HG03097 (cell line): Measurements from ENCODE around the gene PES1.
"Not testable (repeated sequence)": the region's sequence is repeated elsewhere in the genome, so short reads cannot be mapped to it uniquely, and the experiment has no call there.

ENCODE experiments used
- ATAC-seq: cut with Tn5 transposase; IDR thresholded peaks from one replicate; pipeline ENCODE4 v1.9.1; 2021; ENCODE audit not compliant: unreplicated experiment, low FRiP score

PES1 gene

DNA sequence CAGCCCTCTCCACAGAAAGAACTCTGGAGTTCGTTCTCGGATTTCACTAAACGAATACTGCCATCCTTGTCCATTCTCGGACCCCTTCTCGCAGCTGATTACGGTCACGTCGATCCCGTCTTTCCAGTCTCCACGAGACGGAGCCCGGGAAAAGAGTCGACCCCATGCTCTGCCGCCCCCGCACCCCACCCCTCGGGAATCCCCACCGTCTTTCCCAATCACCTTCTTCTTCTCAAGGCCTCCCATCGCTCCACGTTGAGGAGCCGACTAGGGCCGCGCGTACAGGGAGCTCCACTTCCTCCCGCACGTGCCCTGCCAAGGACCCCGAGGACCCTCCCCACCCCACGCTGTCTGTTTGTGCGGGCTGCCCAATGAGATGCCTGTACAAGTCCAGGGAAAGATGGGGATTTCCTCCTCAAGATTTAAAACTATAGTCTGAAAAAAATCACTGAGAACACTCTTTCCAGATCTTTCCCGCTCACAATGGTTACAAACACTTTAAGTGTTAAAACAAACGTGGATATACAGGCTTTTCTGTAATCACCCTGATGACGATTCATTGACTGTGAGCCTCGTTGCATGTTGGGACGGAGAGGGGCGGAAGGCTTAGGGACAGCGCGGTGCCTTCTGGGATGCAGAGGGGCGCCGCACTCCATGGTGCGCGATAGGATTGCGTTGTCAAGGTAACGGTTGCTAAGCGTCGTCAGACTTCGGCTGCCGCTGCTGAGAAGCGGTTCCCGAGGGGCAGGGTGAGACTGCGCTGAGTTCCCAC is at the start of gene PES1:
TSS of gene PES1 (minus strand) at position 323 of the 772 bp plus-strand sequence. CDS start at position 246, 77 bp downstream.
- ATAC-seq, result peak; percentile 91

GRCh38 chr22:30640839-30641430 is 49.2 kb upstream of the PES1 start:
- no peak for ATAC-seq

- ATAC-seq, result no peak
Observed at GRCh38 chr22:30640361-30640760, 48.7 kb upstream of the PES1 start.

DNA sequence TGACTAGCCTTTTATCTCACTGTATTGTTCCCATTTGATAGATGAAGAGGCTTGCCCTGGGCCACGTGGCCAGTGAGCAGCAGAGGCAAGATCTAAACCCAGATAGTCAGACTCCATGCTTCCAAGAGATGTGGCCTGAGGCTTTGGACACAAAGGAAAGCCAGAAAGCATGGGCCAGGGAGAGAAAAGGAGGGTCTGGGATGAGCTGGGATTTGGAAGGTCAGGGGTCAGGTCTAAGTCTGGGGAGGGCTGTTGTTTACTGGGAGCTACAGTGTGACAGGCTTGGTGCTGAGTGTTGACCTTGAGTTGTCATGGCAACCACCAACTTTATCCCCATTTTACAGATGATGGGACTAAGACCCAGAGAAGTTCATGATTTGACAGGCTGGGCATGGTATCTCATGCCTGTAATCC is 46.0 kb upstream of the PES1 start:
- ATAC-seq, result no peak

DNA sequence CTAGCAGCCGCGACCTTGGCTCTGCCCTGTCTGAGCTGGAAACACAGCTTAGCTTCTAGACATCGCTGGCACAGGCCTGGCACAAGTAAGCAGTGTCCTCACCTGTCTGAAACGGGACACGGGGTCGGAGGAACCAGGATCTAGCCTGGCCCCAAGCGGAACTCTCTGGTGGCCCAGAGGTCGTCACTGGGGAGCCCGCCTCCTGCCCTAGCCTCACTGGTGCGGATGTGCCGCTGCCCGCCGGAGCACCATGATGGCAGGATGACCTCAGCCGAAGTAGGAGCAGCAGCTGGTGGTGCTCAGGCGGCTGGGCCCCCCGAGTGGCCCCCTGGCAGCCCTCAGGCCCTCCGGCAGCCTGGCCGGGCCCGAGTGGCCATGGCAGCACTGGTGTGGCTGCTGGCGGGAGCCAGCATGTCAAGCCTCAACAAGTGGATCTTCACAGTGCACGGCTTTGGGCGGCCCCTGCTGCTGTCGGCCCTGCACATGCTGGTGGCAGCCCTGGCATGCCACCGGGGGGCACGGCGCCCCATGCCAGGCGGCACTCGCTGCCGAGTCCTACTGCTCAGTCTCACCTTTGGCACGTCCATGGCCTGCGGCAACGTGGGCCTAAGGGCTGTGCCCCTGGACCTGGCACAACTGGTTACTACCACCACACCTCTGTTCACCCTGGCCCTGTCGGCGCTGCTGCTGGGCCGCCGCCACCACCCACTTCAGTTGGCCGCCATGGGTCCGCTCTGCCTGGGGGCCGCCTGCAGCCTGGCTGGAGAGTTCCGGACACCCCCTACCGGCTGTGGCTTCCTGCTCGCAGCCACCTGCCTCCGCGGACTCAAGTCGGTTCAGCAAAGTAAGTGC is 44.7 kb upstream of the PES1 start:
- ATAC-seq, result no peak

DNA sequence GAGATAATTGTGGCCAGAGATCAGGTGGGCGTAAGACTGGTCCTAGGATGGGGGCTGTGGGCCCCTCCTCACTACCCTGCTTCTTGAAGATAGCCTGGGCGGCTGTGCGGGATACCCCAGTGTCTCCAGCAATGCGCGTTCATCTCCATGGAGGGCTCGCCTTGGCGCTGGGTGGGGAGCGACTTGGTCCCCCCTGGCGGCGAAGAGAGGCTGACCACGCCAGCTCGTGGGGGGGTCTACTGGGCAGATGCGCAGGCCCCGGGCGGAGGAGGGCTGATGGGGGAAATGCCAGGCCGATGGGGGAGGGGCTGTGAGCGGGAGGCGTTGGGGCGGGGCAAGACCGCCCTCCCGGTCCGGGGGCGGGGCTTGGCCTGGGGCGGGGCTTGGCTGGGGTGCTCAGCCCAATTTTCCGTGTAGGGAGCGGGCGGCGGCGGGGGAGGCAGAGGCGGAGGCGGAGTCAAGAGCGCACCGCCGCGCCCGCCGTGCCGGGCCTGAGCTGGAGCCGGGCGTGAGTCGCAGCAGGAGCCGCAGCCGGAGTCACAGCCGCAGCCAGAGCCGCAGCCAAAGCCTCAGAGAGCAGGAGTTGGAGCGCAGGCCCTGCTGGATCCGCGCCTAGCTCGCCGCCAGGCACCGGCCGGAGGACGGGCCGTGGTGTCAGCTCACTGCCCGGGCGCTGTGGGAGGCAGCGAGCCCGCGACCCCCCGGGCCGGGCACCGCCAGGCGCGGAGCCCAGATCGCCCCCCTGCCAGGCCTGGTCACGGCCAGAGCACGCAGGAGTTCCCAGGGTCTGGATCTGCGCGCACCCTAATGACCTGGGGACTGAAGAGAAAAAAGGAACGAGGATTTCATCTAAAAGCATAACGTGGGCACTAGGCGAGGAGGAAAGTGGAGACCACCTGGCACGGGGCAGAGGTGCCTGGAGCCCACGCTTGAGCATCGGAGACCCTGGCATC is 43.8 kb upstream of the PES1 start, which contains the start of gene SLC35E4:
TSS of gene SLC35E4 (plus strand) at position 509 of the 953 bp plus-strand sequence. CDS start 670 bp downstream, outside the sequence.
- ATAC-seq, result peak; percentile 59

DNA sequence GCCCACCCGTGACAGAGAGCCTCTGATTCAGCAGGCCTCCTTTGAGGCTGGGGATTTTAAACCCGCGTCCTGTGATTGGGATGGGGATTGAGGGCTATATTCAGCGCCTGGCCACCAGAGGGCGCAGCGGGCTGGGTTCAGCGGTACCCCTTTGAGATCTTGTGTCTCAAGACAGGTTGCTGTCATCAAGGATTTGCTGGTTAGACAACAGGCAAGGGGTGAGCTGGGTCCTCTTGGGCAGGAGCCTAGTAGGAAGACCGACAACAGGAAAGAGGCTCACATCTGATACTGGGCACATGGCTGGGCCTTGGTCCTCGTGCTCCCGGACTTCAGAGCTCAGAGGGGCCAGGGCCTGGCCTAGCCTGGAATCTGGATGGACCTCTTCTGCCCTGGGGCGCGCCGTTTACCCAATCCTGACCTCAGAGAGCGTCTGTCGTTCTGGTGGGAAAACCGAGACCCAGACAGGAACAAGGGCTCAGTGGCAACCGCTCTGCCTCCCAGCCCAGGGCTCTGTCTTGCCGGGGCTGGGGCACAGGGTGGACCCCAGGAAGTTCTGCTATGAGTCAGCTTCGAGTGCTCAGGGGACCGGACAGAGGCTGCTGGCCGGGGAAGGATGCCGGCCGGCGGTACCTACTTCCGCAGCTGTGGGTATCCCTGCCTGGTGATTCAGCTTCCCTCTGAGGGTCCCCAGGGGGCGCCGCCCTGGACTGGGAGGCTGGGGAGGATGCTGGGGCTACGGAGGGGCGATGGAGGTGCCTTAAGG is 42.9 kb upstream of the PES1 start:
- ATAC-seq, result peak; percentile 57

GRCh38 chr22:30631469-30631868 is 39.8 kb upstream of the PES1 start:
- ATAC-seq, result not testable (repeated sequence)

GRCh38 chr22:30628491-30628890 is 36.8 kb upstream of the PES1 start:
- no peak for ATAC-seq

DNA sequence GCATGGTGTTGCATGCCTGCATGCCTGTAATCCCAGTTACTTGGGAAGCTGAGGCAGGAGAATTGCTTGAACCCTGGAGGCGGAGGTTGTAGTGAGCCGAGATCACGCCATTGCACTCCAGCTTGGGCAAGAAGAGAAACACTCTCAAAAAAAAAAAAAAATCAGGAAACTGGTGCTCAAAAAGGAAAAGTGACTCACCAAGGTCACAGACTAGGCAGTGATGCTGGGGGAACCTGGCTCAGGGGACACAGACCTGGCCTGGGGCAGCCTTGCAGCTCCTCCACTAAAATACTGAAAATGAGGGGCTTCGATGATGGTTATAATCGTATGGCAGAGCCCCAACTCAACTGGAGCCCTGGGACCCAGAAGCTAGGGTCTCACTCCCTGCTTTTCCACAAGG is 35.8 kb upstream of the PES1 start:
- ATAC-seq, result no peak

- ATAC-seq, result no peak
Observed at GRCh38 chr22:30626413-30626812, 34.7 kb upstream of the PES1 start.

- ATAC-seq, result not testable (repeated sequence)
Observed at GRCh38 chr22:30619909-30620308, 28.2 kb upstream of the PES1 start.

DNA sequence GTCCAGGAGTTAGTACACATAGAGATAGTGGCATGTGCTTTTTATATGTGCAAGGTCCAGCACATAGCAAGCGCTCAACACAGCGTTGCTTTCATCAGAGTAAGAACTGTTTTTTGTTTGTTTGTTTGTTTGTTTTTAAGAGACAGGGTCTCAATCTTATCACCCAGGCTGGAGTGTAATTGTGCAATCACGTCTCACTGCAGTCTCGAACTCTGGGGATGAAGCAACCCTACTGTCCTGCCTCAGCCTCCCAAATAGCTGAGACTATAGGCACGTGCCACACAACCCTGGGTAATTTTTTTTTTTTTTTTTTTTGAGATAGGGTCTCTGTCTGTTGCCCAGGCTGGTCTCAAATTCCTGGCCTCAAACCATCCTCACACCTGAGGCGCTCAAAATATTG is 26.1 kb upstream of the PES1 start:
- ATAC-seq, result no peak

DNA sequence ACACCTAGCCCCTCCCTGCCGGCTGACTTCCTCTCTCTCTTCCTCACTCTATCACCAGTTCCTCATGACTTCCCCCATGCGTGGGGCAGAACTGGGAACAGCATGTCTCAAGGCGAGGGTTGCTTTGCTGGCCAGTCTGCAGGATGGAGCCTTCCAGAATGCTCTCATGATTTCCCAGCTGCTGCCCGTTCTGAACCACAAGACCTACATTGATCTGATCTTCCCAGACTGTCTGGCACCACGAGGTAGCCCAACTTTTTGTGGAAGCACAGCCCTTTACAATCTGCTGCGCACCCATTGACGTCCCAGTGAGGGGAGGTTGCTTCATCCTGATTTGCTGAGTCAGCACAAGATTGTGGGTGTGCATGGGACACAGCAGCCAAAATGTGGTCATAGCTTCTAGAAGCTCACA is 23.8 kb upstream of the PES1 start:
- ATAC-seq, result no peak

GRCh38 chr22:30614879-30615278 is 23.2 kb upstream of the PES1 start:
- no peak for ATAC-seq

- ATAC-seq, result no peak
Observed at GRCh38 chr22:30614268-30614667, 22.6 kb upstream of the PES1 start.

DNA sequence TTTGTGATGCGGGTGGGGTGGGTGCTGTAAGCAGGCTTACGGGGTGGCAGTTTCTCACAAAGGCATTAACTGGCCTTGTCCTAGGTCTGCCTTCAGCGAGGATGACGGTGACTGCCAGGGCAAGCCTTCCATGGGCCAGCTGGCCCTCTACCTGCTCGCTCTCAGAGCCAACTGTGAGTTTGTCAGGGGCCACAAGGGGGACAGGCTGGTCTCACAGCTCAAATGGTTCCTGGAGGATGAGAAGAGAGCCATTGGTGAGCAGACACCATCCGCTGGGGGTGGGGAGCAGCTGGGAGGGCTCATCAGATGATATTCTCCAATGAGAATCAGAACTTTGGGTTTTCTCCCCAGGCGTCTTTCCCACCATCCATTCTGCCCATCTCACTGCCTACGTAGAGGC is 21.1 kb upstream of the PES1 start:
- ATAC-seq, result no peak

- ATAC-seq, result no peak
Observed at GRCh38 chr22:30611197-30611596, 19.5 kb upstream of the PES1 start.

DNA sequence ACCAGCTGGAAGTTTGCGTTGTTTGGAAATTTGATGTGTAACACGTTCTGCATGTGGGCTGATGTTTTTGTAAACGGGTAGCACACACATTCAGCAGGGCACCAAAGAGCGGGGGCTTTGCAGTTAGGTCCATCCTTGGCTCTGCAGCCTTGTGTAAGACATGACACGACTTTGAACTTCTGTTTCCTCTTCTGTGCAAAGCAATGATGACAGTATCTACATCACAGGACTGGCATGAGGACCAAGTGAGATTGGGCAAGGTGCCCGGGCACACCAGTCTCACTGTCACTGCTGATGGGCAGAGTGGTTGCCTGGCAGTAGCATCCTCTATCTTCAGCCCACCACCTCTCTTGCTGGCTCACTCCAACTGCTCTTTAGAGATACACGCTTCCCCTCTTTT is 18.6 kb upstream of the PES1 start:
- ATAC-seq, result no peak
